Measurements from ENCODE around the gene MYH15. TPM values are rescaled to one million over a fixed set of nuclear protein-coding genes. Genes with fewer than 3 reads are reported as not detected.

Gene MYH15
- total RNA-seq, 2 experiments from 2014 or later = 0.46 to 0.57 TPM

- H3K9me3 ChIP-seq (ENCODE audit: low read length) = no peaks in the 10 kb centered on the region
- no peaks in the 10 kb centered on the region for H4K20me1 ChIP-seq (ENCODE audit: insufficient read depth, low read length)
- no peaks in the 10 kb centered on the region for H3K4me1 ChIP-seq (ENCODE audit: insufficient read depth, low read length, poor library complexity, severe bottlenecking)
- H3K36me3 ChIP-seq (ENCODE audit: insufficient read depth, low read length) = peaks cover 97% of the 10 kb centered on the region
- CTCF ChIA-PET (ENCODE audit: unreplicated experiment) = no interaction called here
- DNase-seq (ENCODE audit: low spot score) = no peak
- no peak overlapping the region for H3K4me3 ChIP-seq (ENCODE audit: low read depth, low read length, poor library complexity, severe bottlenecking)
- intact Hi-C loops (cut with micrococcal nuclease; ENCODE audit: unreplicated experiment) = no loop called here
- TF ChIP-seq EZH2phosphoT487 (IDR thresholded peaks at IDR 0.05; ENCODE audit: borderline replicate concordance, low read depth, low read length) (no peak), CTCF (conservative IDR thresholded peaks at IDR 0.05; ENCODE audit: low read length) (no peak)
- no TSS peak for BruUV-seq (replicated peaks)
- no peak overlapping the region for H3K27ac ChIP-seq (ENCODE audit: low read depth, low read length, poor library complexity, severe bottlenecking)
- POLR2A ChIA-PET = interaction anchor here (0.6 to 1.3 kb wide), 4 partner anchors 11 to 59 kb away, joined by 3 to 5 read pairs (median 3); partner anchors contain the start of gene DZIP3
- H2AFZ ChIP-seq (ENCODE audit: low read length) = no peak overlapping the region
- H3K4me2 ChIP-seq (ENCODE audit: low read length) = no peak overlapping the region
- H3K9me2 ChIP-seq (ENCODE audit: insufficient read depth, low read length) = no peaks in the 10 kb centered on the region
- H3K79me2 ChIP-seq (ENCODE audit: insufficient read depth, low read depth, low read length) = no peaks in the 10 kb centered on the region
Measured at GRCh38 chr3:108546692-108547091, 36.3 kb upstream of the MYH15 start.

- intact Hi-C loops (cut with micrococcal nuclease; ENCODE audit: unreplicated experiment) = no loop called here
- no peaks in the 10 kb centered on the region for H3K79me2 ChIP-seq (ENCODE audit: insufficient read depth, low read depth, low read length)
- TF ChIP-seq EZH2phosphoT487 (IDR thresholded peaks at IDR 0.05; ENCODE audit: borderline replicate concordance, low read depth, low read length) = no peak
- no peak for TF ChIP-seq CTCF (conservative IDR thresholded peaks at IDR 0.05; ENCODE audit: low read length)
- DNase-seq (ENCODE audit: low spot score) = no peak
- no peak overlapping the region for H2AFZ ChIP-seq (ENCODE audit: low read length)
- BruUV-seq (replicated peaks) = no TSS peak
- H3K9me2 ChIP-seq (ENCODE audit: insufficient read depth, low read length) = no peaks in the 10 kb centered on the region
- H3K4me2 ChIP-seq (ENCODE audit: low read length) = no peak overlapping the region
- ChIA-PET CTCF (ENCODE audit: unreplicated experiment) (no interaction called here), POLR2A (interaction anchor here (0.6 to 1.3 kb wide), 5 partner anchors 9 to 59 kb away, joined by 3 to 5 read pairs (median 3); partner anchors contain the start of gene DZIP3)
- no peaks in the 10 kb centered on the region for H3K9me3 ChIP-seq (ENCODE audit: low read length)
- H3K4me1 ChIP-seq (ENCODE audit: insufficient read depth, low read length, poor library complexity, severe bottlenecking) = no peaks in the 10 kb centered on the region
- H4K20me1 ChIP-seq (ENCODE audit: insufficient read depth, low read length) = no peaks in the 10 kb centered on the region
- H3K4me3 ChIP-seq (ENCODE audit: low read depth, low read length, poor library complexity, severe bottlenecking) = no peak overlapping the region
- no peak overlapping the region for H3K27ac ChIP-seq (ENCODE audit: low read depth, low read length, poor library complexity, severe bottlenecking)
- H3K36me3 ChIP-seq (ENCODE audit: insufficient read depth, low read length) = peaks cover 93% of the 10 kb centered on the region
Measured at GRCh38 chr3:108546247-108546646, 35.9 kb upstream of the MYH15 start.

GRCh38 chr3:108538083-108538482, 27.7 kb upstream of the MYH15 start:
- no peak overlapping the region for H3K4me3 ChIP-seq (ENCODE audit: low read depth, low read length, poor library complexity, severe bottlenecking)
- H3K4me2 ChIP-seq (ENCODE audit: low read length) = no peak overlapping the region
- H3K4me1 ChIP-seq (ENCODE audit: insufficient read depth, low read length, poor library complexity, severe bottlenecking) = no peaks in the 10 kb centered on the region
- intact Hi-C loops (cut with micrococcal nuclease; ENCODE audit: unreplicated experiment) = no loop called here
- TF ChIP-seq EZH2phosphoT487 (IDR thresholded peaks at IDR 0.05; ENCODE audit: borderline replicate concordance, low read depth, low read length) (no peak), CTCF (conservative IDR thresholded peaks at IDR 0.05; ENCODE audit: low read length) (no peak)
- peaks cover 16% of the 10 kb centered on the region for H3K36me3 ChIP-seq (ENCODE audit: insufficient read depth, low read length)
- ChIA-PET POLR2A (interaction anchor here (0.8 to 1.1 kb wide), 2 partner anchors 20 to 55 kb away, joined by 3 to 4 read pairs; no protein-coding TSS in a partner anchor), CTCF (ENCODE audit: unreplicated experiment) (no interaction called here)
- no peak for DNase-seq (ENCODE audit: low spot score)
- H3K9me3 ChIP-seq (ENCODE audit: low read length) = no peaks in the 10 kb centered on the region
- H3K79me2 ChIP-seq (ENCODE audit: insufficient read depth, low read depth, low read length) = no peaks in the 10 kb centered on the region
- no peak overlapping the region for H3K27ac ChIP-seq (ENCODE audit: low read depth, low read length, poor library complexity, severe bottlenecking)
- no peaks in the 10 kb centered on the region for H3K9me2 ChIP-seq (ENCODE audit: insufficient read depth, low read length)
- H2AFZ ChIP-seq (ENCODE audit: low read length) = no peak overlapping the region
- BruUV-seq (replicated peaks) = TSS peak; percentile 7
- H4K20me1 ChIP-seq (ENCODE audit: insufficient read depth, low read length) = no peaks in the 10 kb centered on the region

All from OCI-LY7 (cell line).